Heart left ventricle (tissue), 16 donors: Measurements from ENCODE around the gene MED12L. TPM values are rescaled to one million over a fixed set of nuclear protein-coding genes. Genes with fewer than 3 reads are reported as not detected.

ENCODE experiments used
- ATAC-seq, 4 donors: fragments of 200-7000 bp; cut with Tn5 transposase; one replicate each; pipeline ENCODE4 v1.9.1; 2020 to 2022; ENCODE audit warnings: moderate library complexity in 4 of 4, mild to moderate bottlenecking in 3 of 4, moderate number of reproducible peaks in 1 of 4
- DNase-seq, 5 donors: peaks; one replicate each; pipeline ENCODE4 v3.0.0-alpha.2; 2020
- H3K27ac ChIP-seq, 12 donors: fragments of 200-600 bp; sonication (generic) in 4 of 12; one replicate each; pipeline versions ENCODE4 v1.5.0 to v1.8.0; 2016 to 2022; ENCODE audit warnings: mild to moderate bottlenecking in 2 of 12
- H3K27me3 ChIP-seq, 9 donors: fragments of 200-600 bp; sonication (generic) in 2 of 9; one replicate each; pipeline versions ENCODE4 v1.5.1 to v1.8.0; 2016 to 2022; ENCODE audit warnings: mild to moderate bottlenecking in 3 of 9
- H3K36me3 ChIP-seq, 9 donors: fragments of 200-600 bp; sonication (generic) in 2 of 9; one replicate each; pipeline versions ENCODE4 v1.5.0 to v1.8.0; 2018 to 2022; ENCODE audit warnings: mild to moderate bottlenecking in 2 of 9
- H3K4me1 ChIP-seq, 12 donors: fragments of 200-600 bp; sonication (generic) in 4 of 12; one replicate each; pipeline versions ENCODE4 v1.5.0 to v1.8.0; 2016 to 2022; ENCODE audit warnings: mild to moderate bottlenecking in 3 of 12
- H3K4me3 ChIP-seq, 12 donors: fragments of 200-600 bp; sonication (generic) in 4 of 12; one replicate each; pipeline versions ENCODE4 v1.5.0 to v1.8.0; 2017 to 2022; ENCODE audit warnings: mild to moderate bottlenecking in 9 of 12, moderate library complexity in 4 of 12
- H3K9me3 ChIP-seq, 12 donors: fragments of 200-600 bp; sonication (generic) in 4 of 12; one replicate each; pipeline versions ENCODE4 v1.5.0 to v1.8.0; 2016 to 2022; ENCODE audit warnings: mild to moderate bottlenecking in 1 of 12
- CTCF ChIP-seq, 12 donors: fragments of 200-600 bp; sonication (generic) in 4 of 12; IDR thresholded peaks; one replicate each; pipeline versions ENCODE4 v1.5.0 to v1.8.0; 2018 to 2022; ENCODE audit warnings: antibody characterized with exemption in 12 of 12, mild to moderate bottlenecking in 5 of 12
- POLR2A ChIP-seq, 2 donors: fragments of 450-650 bp; IDR thresholded peaks; one replicate each; pipeline ENCODE4 v1.6.1; 2017; ENCODE audit warnings: antibody characterized with exemption in 2 of 2, mild to moderate bottlenecking in 2 of 2, moderate library complexity in 2 of 2
- WGBS, 4 donors: extraction: QIAGEN DNeasy Blood & Tissue Kit in 2 of 4; methylation state at CpG; one replicate each; pipeline versions ENCODE4 v1.1.5 to v1.1.7; 2013 to 2018; 5-methylcytosine and 5-hydroxymethylcytosine counted together
- intact Hi-C, 10 donors: fragments of 100-400 bp; cut with DNase I; formaldehyde crosslinking; loops; one replicate each; pipeline versions ENCODE4 v1.11.1 to v1.14.2; 2022
- polyA plus RNA-seq, 2 donors: library from polyadenylated mRNA; stranded (reverse); fragments of 200-250 nt; gene quantifications; one replicate each; pipeline ENCODE4 v1.2.3, GENCODE V29; 2013
- total RNA-seq, 9 donors: library from RNA; depleted of rRNA in 2 of 9; stranded (reverse); fragments of >200 nt in 2 of 9; fragmentation: NEBNext Ultra II Directional in 3 of 9; extraction: Animal tissue kit (Norgen Biotek cat#: 25700) in 3 of 9; gene quantifications; one replicate each; pipeline versions ENCODE4 v1.1.0 to v1.2.4, GENCODE V29; 2016 to 2023
- donor health status: ischemic (EF 13 %, LVEDD 7.1; RV severe dilation, severe dysfunction).
- donor health status: healthy with polysubstance abuse.
- donor health status: DM: no; HTN: yes; CAD: no.
- donor health status: DM: no; HTN: no; CAD: no.
- donor health status: ischemic (EF 25% LVEDD 6.9; RV normal size, moderate dysfunction).
- donor health status: ischemic (EF 25% LVEDD 5.7; RV mildly dilated, moderate dysfunction).
- donor health status: healthy.
- donor health status: DM: yes; HTN: yes; CAD: no.
- donor health status: ischemic (EF 35%, LVEDD 5.7; RV mildly dilated, moderate dysfunction).
- donor health status: nonischemic (EF 11% LVEDD 7.7; RV severe dilation, severe dysfunction).
- donor health status: DM: yes; HTN: yes; CAD: no.
- donor health status: PGD.
- donor health status: ischemic (EF 29% LVEDD 5.4; RV normal size, mild dysfunction).
- donor health status: nonischemic (EF 23%, LVEDD 6.1; RV moderate dilation, normal function).

MED12L gene
- total and polyA plus RNA-seq, 11 donors, result 0.06 to 2.1 (median 0.39) TPM

- Histone ChIP-seq H3K4me1 (peaks cover 0 to 4% (median 0%) of the 10 kb centered on the region in 12 donors), H3K36me3 (no peaks in the 10 kb centered on the region), H3K9me3 (no peaks in the 10 kb centered on the region), H3K4me3 (no peak overlapping the region), H3K27ac (peak overlapping the region in 1 of 12 donors; percentile 38), H3K27me3 (no peaks in the 10 kb centered on the region)
- DNase-seq, result no peak
- WGBS, 4 donors, result 48 to 71% (median 52%) methylated on average over 2 of the region's 2 CpGs
- TF ChIP-seq CTCF (IDR thresholded peaks at IDR 0.05) (no peak), POLR2A (IDR thresholded peaks at IDR 0.05) (no peak)
- ATAC-seq, result peak in 1 of 4 donors; percentile 9
- intact Hi-C loops, result no loop called here
Observed at GRCh38 chr3:151096716-151097115, 11.3 kb downstream of the MED12L start.

GRCh38 chr3:151100076-151100475, 14.6 kb downstream of the MED12L start:
- ATAC-seq (no peak), DNase-seq (no peak)
- TF ChIP-seq CTCF (IDR thresholded peaks at IDR 0.05) (no peak), POLR2A (IDR thresholded peaks at IDR 0.05) (no peak)
- H3K27ac ChIP-seq, result no peak overlapping the region
- no peaks in the 10 kb centered on the region for H3K36me3 ChIP-seq
- H3K4me1 ChIP-seq, result peaks cover 0 to 4% (median 0%) of the 10 kb centered on the region in 12 donors
- no peaks in the 10 kb centered on the region for H3K9me3 ChIP-seq
- WGBS, 4 donors, result 65 to 85% (median 74%) methylated on average over 1 of the region's 1 CpG
- intact Hi-C loops, result no loop called here
- no peaks in the 10 kb centered on the region for H3K27me3 ChIP-seq
- H3K4me3 ChIP-seq, result no peak overlapping the region

- DNase-seq (peak in 2 of 5 donors; percentile 17 to 25), ATAC-seq (peak; percentile 47 to 86 (median 56))
- H3K27me3 ChIP-seq, result no peaks in the 10 kb centered on the region
- 39 to 49% (median 45%) methylated on average over 8 of the region's 8 CpGs for WGBS, 4 donors
- TF ChIP-seq POLR2A (IDR thresholded peaks at IDR 0.05) (no peak), CTCF (IDR thresholded peaks at IDR 0.05) (no peak)
- H3K4me1 ChIP-seq, result peaks cover 0 to 4% (median 0%) of the 10 kb centered on the region in 12 donors
- no peak overlapping the region for H3K4me3 ChIP-seq
- peaks cover 0 to 1% (median 0%) of the 10 kb centered on the region in 12 donors for H3K9me3 ChIP-seq
- H3K27ac ChIP-seq, result peak overlapping the region in 3 of 12 donors; percentile 54 to 62 (median 56)
- intact Hi-C loops, result no loop called here
- no peaks in the 10 kb centered on the region for H3K36me3 ChIP-seq
Observed at GRCh38 chr3:151101270-151101969, 16.0 kb downstream of the MED12L start.

- no peaks in the 10 kb centered on the region for H3K27me3 ChIP-seq
- DNase-seq, result no peak
- no peak overlapping the region for H3K27ac ChIP-seq
- TF ChIP-seq CTCF (IDR thresholded peaks at IDR 0.05) (no peak), POLR2A (IDR thresholded peaks at IDR 0.05) (no peak)
- ATAC-seq, result no peak
- H3K9me3 ChIP-seq, result peaks cover 0 to 5% (median 0%) of the 10 kb centered on the region in 12 donors
- WGBS, 4 donors, result 93 to 100% (median 97%) methylated on average over 2 of the region's 2 CpGs
- no peaks in the 10 kb centered on the region for H3K36me3 ChIP-seq
- no peaks in the 10 kb centered on the region for H3K4me1 ChIP-seq
- intact Hi-C loops, result no loop called here
- no peak overlapping the region for H3K4me3 ChIP-seq
Observed at GRCh38 chr3:151106311-151106710, 20.8 kb downstream of the MED12L start.
